CD4-positive, alpha-beta T cell (primary cell): ENCODE results near the gene APBA2. TPM values are rescaled to one million over a fixed set of nuclear protein-coding genes. Genes with fewer than 3 reads are reported as not detected.

Source experiments
- ATAC-seq: fragments of 200-7000 bp; cut with Tn5 transposase; one replicate; pipeline ENCODE4 v1.10.0; 2022; ENCODE audit warnings: mild to moderate bottlenecking; ENCODE audit not compliant: poor library complexity
- CTCF ChIA-PET: fragments of 350-600 bp; sonication (Branson Sonifier 250); formaldehyde crosslinking; loops from one replicate; lab custom pipeline; 2021; ENCODE audit warnings: antibody characterized with exemption, inconsistent platforms; lab: Charles Lee
- POLR2A ChIA-PET: fragments of 350-600 bp; sonication (Branson Sonifier 250); formaldehyde crosslinking; loops from one replicate; lab custom pipeline; 2021; ENCODE audit warnings: antibody characterized with exemption, inconsistent platforms; lab: Charles Lee
- DNase-seq, 14 experiments: peaks; one replicate each; pipeline ENCODE4 v3.0.0-alpha.2; 2013 to 2020; ENCODE audit warnings: mixed read lengths in 2 of 14
- H3K27ac ChIP-seq, 2 donors: one replicate each; pipeline versions ENCODE4 v1.5.1 to v1.7.0; 2013; ENCODE audit warnings: low read length in 2 of 2, low read depth in 1 of 2, mild to moderate bottlenecking in 1 of 2
- H3K27me3 ChIP-seq, 2 experiments: 1 replicate in 1 of 2; 2 replicates in 1 of 2; pipeline versions ENCODE4 v1.6.1 to v1.7.0; 2013; ENCODE audit warnings: low read length in 2 of 2, control low read depth in 1 of 2, mild to moderate bottlenecking in 1 of 2, moderate library complexity in 1 of 2; ENCODE audit not compliant: insufficient read depth in 2 of 2, control insufficient read depth in 1 of 2
- H3K36me3 ChIP-seq: one replicate; pipeline ENCODE4 v1.6.1; 2013; ENCODE audit warnings: low read length, control low read depth; ENCODE audit not compliant: insufficient read depth
- H3K4me1 ChIP-seq: one replicate; pipeline ENCODE4 v1.6.1; 2013; ENCODE audit warnings: low read length, control low read depth; ENCODE audit not compliant: insufficient read depth
- H3K4me3 ChIP-seq: one replicate; pipeline ENCODE4 v1.5.1; 2013; ENCODE audit warnings: mild to moderate bottlenecking, low read length, moderate library complexity
- H3K9me3 ChIP-seq, 2 experiments: 1 replicate in 1 of 2; 2 replicates in 1 of 2; pipeline versions ENCODE4 v1.6.1 to v1.7.0; 2013; ENCODE audit warnings: low read length in 2 of 2, mild to moderate bottlenecking in 2 of 2, control low read depth in 1 of 2, moderate library complexity in 1 of 2; ENCODE audit not compliant: control insufficient read depth in 1 of 2, insufficient read depth in 1 of 2
- H3K27ac Mint-ChIP-seq: one replicate; pipeline ENCODE4 v1.8.0; 2020; ENCODE audit warnings: mixed read lengths
- H3K27me3 Mint-ChIP-seq: one replicate; pipeline ENCODE4 v1.8.0; 2021; ENCODE audit warnings: mixed read lengths
- H3K36me3 Mint-ChIP-seq: one replicate; pipeline ENCODE4 v1.8.0; 2021; ENCODE audit warnings: low read depth, mixed read lengths
- H3K4me1 Mint-ChIP-seq: one replicate; pipeline ENCODE4 v1.8.0; 2021; ENCODE audit warnings: low read depth, mixed read lengths
- H3K4me3 Mint-ChIP-seq: one replicate; pipeline ENCODE4 v1.8.0; 2020; ENCODE audit warnings: mild to moderate bottlenecking, mixed read lengths
- H3K9me3 Mint-ChIP-seq: one replicate; pipeline ENCODE4 v1.8.0; 2020; ENCODE audit warnings: mixed read lengths
- CTCF ChIP-seq: fragments of 200-600 bp; IDR thresholded peaks from one replicate; pipeline ENCODE4 v1.8.0; 2022; ENCODE audit warnings: antibody characterized with exemption, mild to moderate bottlenecking
- intact Hi-C, 2 experiments: fragments of 100-400 bp; cut with DNase I in 1 of 2; cut with micrococcal nuclease in 1 of 2; formaldehyde crosslinking; loops; one replicate each; pipeline versions ENCODE4 v1.15.1 to v1.9.0; 2023 to 2025; cut with DNase I, micrococcal nuclease
- total RNA-seq, 174 experiments: library from RNA in 2 of 174; stranded (reverse) in 2 of 174; gene quantifications; one replicate each; pipeline ENCODE4 v1.2.3 and lab custom pipeline; 2021 to 2026

APBA2 gene
- total RNA-seq, 2 experiments from 2014 or later, result 123 to 126 TPM

- Mint-ChIP-seq H3K36me3 (peaks cover 4% of the 10 kb centered on the region), H3K27ac (no peak overlapping the region), H3K9me3 (no peaks in the 10 kb centered on the region), H3K4me3 (no peak overlapping the region), H3K4me1 (peaks cover 72% of the 10 kb centered on the region), H3K27me3 (no peaks in the 10 kb centered on the region)
- no peak for TF ChIP-seq CTCF
- Histone ChIP-seq H3K27ac (no peak overlapping the region), H3K9me3 (no peaks in the 10 kb centered on the region), H3K4me3 (no peak overlapping the region), H3K36me3 (no peaks in the 10 kb centered on the region), H3K4me1 (no peaks in the 10 kb centered on the region), H3K27me3 (no peaks in the 10 kb centered on the region)
- DNase-seq, result no peak
- ChIA-PET CTCF (no interaction called here), POLR2A (no interaction called here)
- no peak for ATAC-seq
- intact Hi-C loops, result loop anchor here in 1 of 2 experiments (10.0 kb wide), 1 partner anchor 175 kb away; no protein-coding TSS in a partner anchor
Observed at GRCh38 chr15:28969511-28970085, 83.8 kb downstream of the APBA2 start.

- Mint-ChIP-seq H3K4me3 (peak overlapping the region; percentile 35), H3K27ac (peak overlapping the region; percentile 85), H3K9me3 (no peaks in the 10 kb centered on the region), H3K36me3 (no peaks in the 10 kb centered on the region), H3K27me3 (no peaks in the 10 kb centered on the region), H3K4me1 (peaks cover 53% of the 10 kb centered on the region)
- Histone ChIP-seq H3K27ac (no peak overlapping the region), H3K4me3 (no peak overlapping the region), H3K9me3 (no peaks in the 10 kb centered on the region), H3K27me3 (no peaks in the 10 kb centered on the region), H3K4me1 (peaks cover 3% of the 10 kb centered on the region), H3K36me3 (no peaks in the 10 kb centered on the region)
- TF ChIP-seq CTCF, result no peak
- intact Hi-C loops, result loop anchor here (2.0 to 10.0 kb wide), 4 partner anchors 25 to 179 kb away; no protein-coding TSS in a partner anchor
- DNase-seq (peak in 10 of 14 experiments; percentile 15 to 63 (median 42)), ATAC-seq (peak; percentile 87)
- ChIA-PET CTCF (interaction anchor here (1.4 to 2.0 kb wide), 3 partner anchors 11 to 100 kb away, joined by 3 to 6 read pairs (median 6); no protein-coding TSS in a partner anchor), POLR2A (interaction anchor here (1.1 to 2.2 kb wide), 3 partner anchors 36 to 88 kb away, joined by 3 to 6 read pairs (median 4); partner anchors contain the start of gene APBA2)
Observed at GRCh38 chr15:28974142-28974541, 88.4 kb downstream of the APBA2 start.

GRCh38 chr15:28975766-28976179 is 90.0 kb downstream of the APBA2 start:
- Histone ChIP-seq H3K4me1 (peaks cover 8% of the 10 kb centered on the region), H3K36me3 (no peaks in the 10 kb centered on the region), H3K27me3 (no peaks in the 10 kb centered on the region), H3K4me3 (no peak overlapping the region), H3K27ac (no peak overlapping the region), H3K9me3 (no peaks in the 10 kb centered on the region)
- peak overlapping the region; percentile 70 for H3K27ac Mint-ChIP-seq
- POLR2A ChIA-PET, result interaction anchor here (1.6 to 2.2 kb wide), 2 partner anchors 38 to 90 kb away, joined by 3 to 6 read pairs; partner anchors contain the start of gene APBA2
- H3K27me3 Mint-ChIP-seq, result no peaks in the 10 kb centered on the region
- DNase-seq (peak; percentile 56 to 85 (median 68)), ATAC-seq (peak; percentile 68)
- TF ChIP-seq CTCF, result peak; percentile 97
- no peak overlapping the region for H3K4me3 Mint-ChIP-seq
- H3K9me3 Mint-ChIP-seq, result no peaks in the 10 kb centered on the region
- peaks cover under 1% of the 10 kb centered on the region for H3K36me3 Mint-ChIP-seq
- CTCF ChIA-PET, result interaction anchor here (0.6 to 2.0 kb wide), 9 partner anchors 28 to 114 kb away, joined by 3 to 6 read pairs (median 3); partner anchors contain the start of gene APBA2
- intact Hi-C loops, result loop anchor here (1.0 to 10.0 kb wide), 9 partner anchors 27 to 188 kb away; no protein-coding TSS in a partner anchor
- peaks cover 67% of the 10 kb centered on the region for H3K4me1 Mint-ChIP-seq
